ENCODE measurements around the gene NPR2.

Gene NPR2

GRCh38 chr9:35842020-35842745, 50.8 kb downstream of the NPR2 start:
- Mint-ChIP-seq H3K9me3 (ENCODE audit: low read depth) (no peaks in the 10 kb centered on the region), H3K27me3 (no peaks in the 10 kb centered on the region), H3K27ac (no peak overlapping the region), H3K4me3 (no peak overlapping the region), H3K36me3 (peaks cover 2% of the 10 kb centered on the region), H3K4me1 (ENCODE audit: low read depth) (peaks cover 21% of the 10 kb centered on the region)

GRCh38 chr9:35842795-35843194, 51.4 kb downstream of the NPR2 start:
- H3K9me3 Mint-ChIP-seq (ENCODE audit: low read depth), result no peaks in the 10 kb centered on the region
- H3K4me3 Mint-ChIP-seq, result no peak overlapping the region
- H3K4me1 Mint-ChIP-seq (ENCODE audit: low read depth), result peaks cover 27% of the 10 kb centered on the region
- no peak overlapping the region for H3K27ac Mint-ChIP-seq
- H3K27me3 Mint-ChIP-seq, result no peaks in the 10 kb centered on the region
- H3K36me3 Mint-ChIP-seq, result peaks cover 7% of the 10 kb centered on the region

- Mint-ChIP-seq H3K4me3 (no peak overlapping the region), H3K27ac (no peak overlapping the region), H3K9me3 (ENCODE audit: low read depth) (no peaks in the 10 kb centered on the region), H3K27me3 (no peaks in the 10 kb centered on the region), H3K4me1 (ENCODE audit: low read depth) (peaks cover 34% of the 10 kb centered on the region), H3K36me3 (peaks cover 10% of the 10 kb centered on the region)
These were observed 53.4 kb downstream of the NPR2 start for GRCh38 chr9:35844628-35845270.

GRCh38 chr9:35845824-35846771, 54.7 kb downstream of the NPR2 start:
- Mint-ChIP-seq H3K9me3 (ENCODE audit: low read depth) (no peaks in the 10 kb centered on the region), H3K36me3 (peaks cover 10% of the 10 kb centered on the region), H3K27me3 (no peaks in the 10 kb centered on the region), H3K4me3 (peak overlapping the region; percentile 32), H3K27ac (no peak overlapping the region), H3K4me1 (ENCODE audit: low read depth) (peaks cover 34% of the 10 kb centered on the region)

GRCh38 chr9:35847792-35848572, 56.6 kb downstream of the NPR2 start:
- H3K4me3 Mint-ChIP-seq, result peak overlapping the region; percentile 22
- H3K9me3 Mint-ChIP-seq (ENCODE audit: low read depth), result no peaks in the 10 kb centered on the region
- H3K27me3 Mint-ChIP-seq, result no peaks in the 10 kb centered on the region
- H3K4me1 Mint-ChIP-seq (ENCODE audit: low read depth), result peaks cover 34% of the 10 kb centered on the region
- H3K27ac Mint-ChIP-seq, result peak overlapping the region; percentile 56
- H3K36me3 Mint-ChIP-seq, result peaks cover 10% of the 10 kb centered on the region

GRCh38 chr9:35852267-35852815, 61.0 kb downstream of the NPR2 start:
- Mint-ChIP-seq H3K4me1 (ENCODE audit: low read depth) (peaks cover 11% of the 10 kb centered on the region), H3K27ac (no peak overlapping the region), H3K27me3 (no peaks in the 10 kb centered on the region), H3K4me3 (no peak overlapping the region), H3K9me3 (ENCODE audit: low read depth) (no peaks in the 10 kb centered on the region), H3K36me3 (peaks cover 8% of the 10 kb centered on the region)

- H3K27me3 Mint-ChIP-seq, result no peaks in the 10 kb centered on the region
- no peaks in the 10 kb centered on the region for H3K9me3 Mint-ChIP-seq (ENCODE audit: low read depth)
- H3K36me3 Mint-ChIP-seq, result peaks cover under 1% of the 10 kb centered on the region
- H3K27ac Mint-ChIP-seq, result no peak overlapping the region
- H3K4me3 Mint-ChIP-seq, result no peak overlapping the region
- peaks cover 3% of the 10 kb centered on the region for H3K4me1 Mint-ChIP-seq (ENCODE audit: low read depth)
These were observed 61.8 kb downstream of the NPR2 start for GRCh38 chr9:35852876-35853865.

GRCh38 chr9:35854091-35854762, 62.8 kb downstream of the NPR2 start:
- Mint-ChIP-seq H3K4me1 (ENCODE audit: low read depth) (no peaks in the 10 kb centered on the region), H3K9me3 (ENCODE audit: low read depth) (no peaks in the 10 kb centered on the region), H3K36me3 (no peaks in the 10 kb centered on the region), H3K27me3 (no peaks in the 10 kb centered on the region), H3K27ac (no peak overlapping the region), H3K4me3 (no peak overlapping the region)

GRCh38 chr9:35856206-35856605, 64.8 kb downstream of the NPR2 start:
- no peaks in the 10 kb centered on the region for H3K4me1 Mint-ChIP-seq (ENCODE audit: low read depth)
- H3K4me3 Mint-ChIP-seq, result no peak overlapping the region
- H3K36me3 Mint-ChIP-seq, result no peaks in the 10 kb centered on the region
- H3K9me3 Mint-ChIP-seq (ENCODE audit: low read depth), result no peaks in the 10 kb centered on the region
- no peak overlapping the region for H3K27ac Mint-ChIP-seq
- no peaks in the 10 kb centered on the region for H3K27me3 Mint-ChIP-seq

- no peaks in the 10 kb centered on the region for H3K9me3 Mint-ChIP-seq (ENCODE audit: low read depth)
- no peaks in the 10 kb centered on the region for H3K27me3 Mint-ChIP-seq
- H3K36me3 Mint-ChIP-seq, result no peaks in the 10 kb centered on the region
- no peak overlapping the region for H3K27ac Mint-ChIP-seq
- no peak overlapping the region for H3K4me3 Mint-ChIP-seq
- H3K4me1 Mint-ChIP-seq (ENCODE audit: low read depth), result no peaks in the 10 kb centered on the region
These were observed 65.5 kb downstream of the NPR2 start for GRCh38 chr9:35856882-35857281.

- Mint-ChIP-seq H3K27me3 (peaks cover 4% of the 10 kb centered on the region), H3K27ac (no peak overlapping the region), H3K36me3 (no peaks in the 10 kb centered on the region), H3K4me1 (ENCODE audit: low read depth) (no peaks in the 10 kb centered on the region), H3K4me3 (no peak overlapping the region), H3K9me3 (ENCODE audit: low read depth) (no peaks in the 10 kb centered on the region)
These were observed 67.1 kb downstream of the NPR2 start for GRCh38 chr9:35858458-35858857.
